ENCODE data around the gene E2F8. TPM values are rescaled to one million over a fixed set of nuclear protein-coding genes. Genes with fewer than 3 reads are reported as not detected.

Gene E2F8
- total and polyA plus RNA-seq, 2 experiments from 2014 or later: 8.3 to 10.6 TPM

- Histone ChIP-seq H3K4me1 (ENCODE audit: insufficient read depth) (no peaks in the 10 kb centered on the region), H3F3A (replicated peaks; ENCODE audit: low read depth) (no peaks in the 10 kb centered on the region), H3K27me3 (ENCODE audit: insufficient read depth) (no peaks in the 10 kb centered on the region), H3K4me3 (no peak overlapping the region), H3K79me2 (replicated peaks; ENCODE audit: insufficient read depth) (no peaks in the 10 kb centered on the region), H3K9me2 (ENCODE audit: insufficient read depth) (peaks cover 5% of the 10 kb centered on the region; the same call in 1 of the 2 replicates), H4K20me1 (replicated peaks; ENCODE audit: insufficient read depth) (no peaks in the 10 kb centered on the region), H3K27ac (ENCODE audit: low read depth) (no peak overlapping the region), H3K36me3 (ENCODE audit: insufficient read depth) (no peaks in the 10 kb centered on the region), H3K4me2 (no peak overlapping the region), H2AFZ (no peak overlapping the region)
- no peak overlapping the region for H3K4me3 Mint-ChIP-seq
- H3K27ac Mint-ChIP-seq: no peak overlapping the region
- ATAC-seq: no peak
- H3K9me3 Mint-ChIP-seq: peaks cover 29% of the 10 kb centered on the region
- peaks cover 9% of the 10 kb centered on the region; the same call in 2 of the 3 replicates for H3K36me3 Mint-ChIP-seq (ENCODE audit: low read depth)
- no peak for TF ChIP-seq EZH2phosphoT487 (IDR thresholded peaks at IDR 0.05; ENCODE audit: unreplicated experiment)
- TF ChIP-seq STAT1 (IDR thresholded peaks at IDR 0.05; ENCODE audit: unreplicated experiment): no peak
- no peak for TF ChIP-seq NANOG (IDR thresholded peaks at IDR 0.05; ENCODE audit: borderline replicate concordance)
- no peak for TF ChIP-seq ZNF114 (CRISPR knock-in tag; IDR thresholded peaks at IDR 0.05)
- TF ChIP-seq ZNF331 (CRISPR knock-in tag; IDR thresholded peaks at IDR 0.05; ENCODE audit: low read depth): no peak
- no peak for TF ChIP-seq POLR2AphosphoS5 (IDR thresholded peaks at IDR 0.05; ENCODE audit: low read depth)
- no peak for TF ChIP-seq EZH2 (IDR thresholded peaks at IDR 0.05; ENCODE audit: low read depth, unreplicated experiment)
- TF ChIP-seq CREB1 (CRISPR knock-in tag; IDR thresholded peaks at IDR 0.05; ENCODE audit: low read depth): no peak
- TF ChIP-seq, protein P1, sequence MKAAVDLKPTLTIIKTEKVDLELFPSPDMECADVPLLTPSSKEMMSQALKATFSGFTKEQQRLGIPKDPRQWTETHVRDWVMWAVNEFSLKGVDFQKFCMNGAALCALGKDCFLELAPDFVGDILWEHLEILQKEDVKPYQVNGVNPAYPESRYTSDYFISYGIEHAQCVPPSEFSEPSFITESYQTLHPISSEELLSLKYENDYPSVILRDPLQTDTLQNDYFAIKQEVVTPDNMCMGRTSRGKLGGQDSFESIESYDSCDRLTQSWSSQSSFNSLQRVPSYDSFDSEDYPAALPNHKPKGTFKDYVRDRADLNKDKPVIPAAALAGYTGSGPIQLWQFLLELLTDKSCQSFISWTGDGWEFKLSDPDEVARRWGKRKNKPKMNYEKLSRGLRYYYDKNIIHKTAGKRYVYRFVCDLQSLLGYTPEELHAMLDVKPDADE (IDR thresholded peaks at IDR 0.05): no peak
- TF ChIP-seq JUNB (IDR thresholded peaks at IDR 0.05; ENCODE audit: unreplicated experiment): no peak
- TF ChIP-seq ZNF462 (CRISPR knock-in tag; IDR thresholded peaks at IDR 0.05): no peak
- TF ChIP-seq, protein P2, sequence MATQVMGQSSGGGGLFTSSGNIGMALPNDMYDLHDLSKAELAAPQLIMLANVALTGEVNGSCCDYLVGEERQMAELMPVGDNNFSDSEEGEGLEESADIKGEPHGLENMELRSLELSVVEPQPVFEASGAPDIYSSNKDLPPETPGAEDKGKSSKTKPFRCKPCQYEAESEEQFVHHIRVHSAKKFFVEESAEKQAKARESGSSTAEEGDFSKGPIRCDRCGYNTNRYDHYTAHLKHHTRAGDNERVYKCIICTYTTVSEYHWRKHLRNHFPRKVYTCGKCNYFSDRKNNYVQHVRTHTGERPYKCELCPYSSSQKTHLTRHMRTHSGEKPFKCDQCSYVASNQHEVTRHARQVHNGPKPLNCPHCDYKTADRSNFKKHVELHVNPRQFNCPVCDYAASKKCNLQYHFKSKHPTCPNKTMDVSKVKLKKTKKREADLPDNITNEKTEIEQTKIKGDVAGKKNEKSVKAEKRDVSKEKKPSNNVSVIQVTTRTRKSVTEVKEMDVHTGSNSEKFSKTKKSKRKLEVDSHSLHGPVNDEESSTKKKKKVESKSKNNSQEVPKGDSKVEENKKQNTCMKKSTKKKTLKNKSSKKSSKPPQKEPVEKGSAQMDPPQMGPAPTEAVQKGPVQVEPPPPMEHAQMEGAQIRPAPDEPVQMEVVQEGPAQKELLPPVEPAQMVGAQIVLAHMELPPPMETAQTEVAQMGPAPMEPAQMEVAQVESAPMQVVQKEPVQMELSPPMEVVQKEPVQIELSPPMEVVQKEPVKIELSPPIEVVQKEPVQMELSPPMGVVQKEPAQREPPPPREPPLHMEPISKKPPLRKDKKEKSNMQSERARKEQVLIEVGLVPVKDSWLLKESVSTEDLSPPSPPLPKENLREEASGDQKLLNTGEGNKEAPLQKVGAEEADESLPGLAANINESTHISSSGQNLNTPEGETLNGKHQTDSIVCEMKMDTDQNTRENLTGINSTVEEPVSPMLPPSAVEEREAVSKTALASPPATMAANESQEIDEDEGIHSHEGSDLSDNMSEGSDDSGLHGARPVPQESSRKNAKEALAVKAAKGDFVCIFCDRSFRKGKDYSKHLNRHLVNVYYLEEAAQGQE (IDR thresholded peaks at IDR 0.05; ENCODE audit: unreplicated experiment): no peak
- TF ChIP-seq, protein P3, sequence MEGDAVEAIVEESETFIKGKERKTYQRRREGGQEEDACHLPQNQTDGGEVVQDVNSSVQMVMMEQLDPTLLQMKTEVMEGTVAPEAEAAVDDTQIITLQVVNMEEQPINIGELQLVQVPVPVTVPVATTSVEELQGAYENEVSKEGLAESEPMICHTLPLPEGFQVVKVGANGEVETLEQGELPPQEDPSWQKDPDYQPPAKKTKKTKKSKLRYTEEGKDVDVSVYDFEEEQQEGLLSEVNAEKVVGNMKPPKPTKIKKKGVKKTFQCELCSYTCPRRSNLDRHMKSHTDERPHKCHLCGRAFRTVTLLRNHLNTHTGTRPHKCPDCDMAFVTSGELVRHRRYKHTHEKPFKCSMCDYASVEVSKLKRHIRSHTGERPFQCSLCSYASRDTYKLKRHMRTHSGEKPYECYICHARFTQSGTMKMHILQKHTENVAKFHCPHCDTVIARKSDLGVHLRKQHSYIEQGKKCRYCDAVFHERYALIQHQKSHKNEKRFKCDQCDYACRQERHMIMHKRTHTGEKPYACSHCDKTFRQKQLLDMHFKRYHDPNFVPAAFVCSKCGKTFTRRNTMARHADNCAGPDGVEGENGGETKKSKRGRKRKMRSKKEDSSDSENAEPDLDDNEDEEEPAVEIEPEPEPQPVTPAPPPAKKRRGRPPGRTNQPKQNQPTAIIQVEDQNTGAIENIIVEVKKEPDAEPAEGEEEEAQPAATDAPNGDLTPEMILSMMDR (conservative IDR thresholded peaks at IDR 0.05; ENCODE audit: low read depth in 2 of 2): no peak
- H3K27me3 Mint-ChIP-seq (ENCODE audit: insufficient read depth, low read depth, poor library complexity): no peaks in the 10 kb centered on the region
- no peak for DNase-seq (ENCODE audit: low spot score)
- H3K4me1 Mint-ChIP-seq: no peaks in the 10 kb centered on the region
Measured at GRCh38 chr11:19251577-19251976, 10.8 kb upstream of the E2F8 start.
